ENCODE data around the gene ZNF438. TPM values are rescaled to one million over a fixed set of nuclear protein-coding genes. Genes with fewer than 3 reads are reported as not detected.

The ZNF438 gene
- total RNA-seq, 1 experiment from 2014 or later: 0.83 TPM

DNA sequence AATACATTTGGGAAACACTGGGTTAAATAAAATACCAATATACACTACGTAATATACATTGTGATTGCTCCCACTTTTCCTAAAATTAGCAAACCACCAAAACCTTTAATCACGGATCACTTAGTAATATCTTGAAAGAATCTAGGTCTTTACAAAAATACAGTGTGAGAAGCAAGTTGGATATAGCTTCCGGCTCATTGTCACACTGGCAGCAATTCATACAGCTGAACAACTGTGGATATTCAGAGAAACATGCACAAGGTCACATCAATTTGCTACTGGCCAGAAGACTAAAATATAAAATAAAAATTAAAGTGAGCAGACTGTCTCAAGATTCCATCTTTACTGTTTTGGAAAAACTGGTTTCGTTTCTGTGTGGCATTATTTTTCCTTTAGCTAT lies 69.1 kb downstream of the ZNF438 start:
- H3K23ac ChIP-seq (ENCODE audit: insufficient read length, low read depth, low read length): no peak overlapping the region
- H3K4me3 Mint-ChIP-seq: no peak overlapping the region
- WGBS (ENCODE audit: extremely low coverage, insufficient read length, low lambda C conversion rate): no CpG with 5 or more reads among the region's 4 CpGs

More for the DNA sequence above, 69.1 kb downstream of the ZNF438 start:
- Mint-ChIP-seq H3K36me3 (ENCODE audit: insufficient read depth in 1 of 3, low read depth in 3 of 3) (no peaks in the 10 kb centered on the region), H3K27me3 (ENCODE audit: low read depth) (no peaks in the 10 kb centered on the region; the same call in 1 of the 2 replicates), H3K9me3 (no peaks in the 10 kb centered on the region), H3K27ac (no peak overlapping the region), H3K4me1 (no peaks in the 10 kb centered on the region)
- no peak for DNase-seq
- Histone ChIP-seq H3K79me1 (ENCODE audit: insufficient read depth, low read depth, low read length, poor library complexity, severe bottlenecking) (no peaks in the 10 kb centered on the region), H4K8ac (replicated peaks; ENCODE audit: insufficient read length, low read depth, low read length) (no peak overlapping the region), H2BK20ac (ENCODE audit: low read depth, low read length, poor library complexity, severe bottlenecking) (no peak overlapping the region), H3K14ac (ENCODE audit: insufficient read depth, low read length) (no peak overlapping the region), H3K9me3 (ENCODE audit: control insufficient read depth, low read depth, low read length) (no peaks in the 10 kb centered on the region), H3K4me2 (ENCODE audit: insufficient read depth, insufficient read length, low read length) (no peak overlapping the region), H3K4me1 (ENCODE audit: insufficient read depth, low read length) (no peaks in the 10 kb centered on the region), H2BK5ac (ENCODE audit: insufficient read length, low read length) (no peak overlapping the region), H2AK5ac (ENCODE audit: insufficient read length, low read length) (no peak overlapping the region), H3K56ac (ENCODE audit: insufficient read length, low read depth, low read length) (no peak overlapping the region), H3K18ac (ENCODE audit: insufficient read length, low read depth, low read length) (no peak overlapping the region), H3K27me3 (ENCODE audit: insufficient read depth, low read length) (no peaks in the 10 kb centered on the region), H4K20me1 (ENCODE audit: control insufficient read depth, insufficient read depth, insufficient read length) (no peaks in the 10 kb centered on the region), H2BK15ac (ENCODE audit: low read depth, low read length) (no peak overlapping the region), H4K91ac (ENCODE audit: insufficient read length, low read depth, low read length) (no peak overlapping the region), H2AFZ (ENCODE audit: low read length) (no peak overlapping the region), H2BK120ac (ENCODE audit: low read depth, low read length, poor library complexity, severe bottlenecking) (no peak overlapping the region), H3K23me2 (ENCODE audit: insufficient read length, low read depth, low read length, poor library complexity, severe bottlenecking) (no peaks in the 10 kb centered on the region), H2BK12ac (ENCODE audit: insufficient read length, low read depth, low read length) (no peak overlapping the region), H3K79me2 (ENCODE audit: insufficient read depth, low read length) (no peaks in the 10 kb centered on the region), H3K4ac (ENCODE audit: low read depth, low read length) (no peak overlapping the region), H3K27ac (ENCODE audit: insufficient read length, low read depth, low read length) (no peak overlapping the region), H3K9ac (ENCODE audit: extremely low read depth, insufficient read length, low read length) (no peak overlapping the region), H4K5ac (ENCODE audit: insufficient read length, low read depth, low read length) (no peak overlapping the region), H3T11ph (ENCODE audit: low read length) (no peak overlapping the region)
- TF ChIP-seq, protein P1, sequence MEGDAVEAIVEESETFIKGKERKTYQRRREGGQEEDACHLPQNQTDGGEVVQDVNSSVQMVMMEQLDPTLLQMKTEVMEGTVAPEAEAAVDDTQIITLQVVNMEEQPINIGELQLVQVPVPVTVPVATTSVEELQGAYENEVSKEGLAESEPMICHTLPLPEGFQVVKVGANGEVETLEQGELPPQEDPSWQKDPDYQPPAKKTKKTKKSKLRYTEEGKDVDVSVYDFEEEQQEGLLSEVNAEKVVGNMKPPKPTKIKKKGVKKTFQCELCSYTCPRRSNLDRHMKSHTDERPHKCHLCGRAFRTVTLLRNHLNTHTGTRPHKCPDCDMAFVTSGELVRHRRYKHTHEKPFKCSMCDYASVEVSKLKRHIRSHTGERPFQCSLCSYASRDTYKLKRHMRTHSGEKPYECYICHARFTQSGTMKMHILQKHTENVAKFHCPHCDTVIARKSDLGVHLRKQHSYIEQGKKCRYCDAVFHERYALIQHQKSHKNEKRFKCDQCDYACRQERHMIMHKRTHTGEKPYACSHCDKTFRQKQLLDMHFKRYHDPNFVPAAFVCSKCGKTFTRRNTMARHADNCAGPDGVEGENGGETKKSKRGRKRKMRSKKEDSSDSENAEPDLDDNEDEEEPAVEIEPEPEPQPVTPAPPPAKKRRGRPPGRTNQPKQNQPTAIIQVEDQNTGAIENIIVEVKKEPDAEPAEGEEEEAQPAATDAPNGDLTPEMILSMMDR (conservative IDR thresholded peaks at IDR 0.05): no peak
